Esophagus squamous epithelium (tissue), 4 donors: ENCODE data around the gene AGAP5.
"Not testable (repeated sequence)": the region's sequence is repeated elsewhere in the genome, so short reads cannot be mapped to it uniquely, and the experiment has no call there.

Experiments used
- CTCF ChIP-seq, 6 experiments: fragments of 450-650 bp in 4 of 6; fragments of 200-600 bp in 2 of 6; sonication (generic) in 2 of 6; IDR thresholded peaks; one replicate each; pipeline ENCODE4 v1.5.1; 2016 to 2019; ENCODE audit warnings: antibody characterized with exemption in 6 of 6, mild to moderate bottlenecking in 4 of 6, moderate library complexity in 4 of 6
- POLR2A ChIP-seq, 4 donors: fragments of 450-650 bp; IDR thresholded peaks; one replicate each; pipeline ENCODE4 v1.6.1; 2017; ENCODE audit warnings: antibody characterized with exemption in 4 of 4, mild to moderate bottlenecking in 4 of 4, moderate library complexity in 3 of 4

GRCh38 chr10:73663621-73664020 lies 34.3 kb downstream of the AGAP5 start:
- not testable (repeated sequence) for TF ChIP-seq CTCF, POLR2A (IDR thresholded peaks at IDR 0.05)
